WERI-Rb-1 (cell line): ENCODE data around the gene GRIP1.

Experiments used
- DNase-seq: peaks from one replicate; pipeline ENCODE4 v3.0.0-alpha.2; 2020
- H3K27ac ChIP-seq: fragments of 250-450 bp; sonication (Bioruptor Pico); 2 replicates; pipeline ENCODE4 v1.5.1; 2020; ENCODE audit warnings: mild to moderate bottlenecking, moderate library complexity
- H3K27me3 ChIP-seq: fragments of 250-450 bp; sonication (Bioruptor Pico); 2 replicates; pipeline ENCODE4 v1.5.1; 2021; ENCODE audit warnings: mild to moderate bottlenecking, low read depth, moderate library complexity; ENCODE audit not compliant: insufficient read depth, severe bottlenecking
- H3K36me3 ChIP-seq: fragments of 250-450 bp; sonication (Bioruptor Pico); 2 replicates; pipeline ENCODE4 v1.5.1; 2020; ENCODE audit warnings: mild to moderate bottlenecking, moderate library complexity
- H3K4me3 ChIP-seq: 2 replicates; pipeline ENCODE4 v1.5.1; 2011; ENCODE audit warnings: low read depth, mild to moderate bottlenecking, control low read depth, low read length
- H3K9me3 ChIP-seq: fragments of 250-450 bp; sonication (Bioruptor Pico); 2 replicates; pipeline ENCODE4 v1.5.1; 2021; ENCODE audit warnings: mild to moderate bottlenecking, moderate library complexity; ENCODE audit not compliant: severe bottlenecking
- TF ChIP-seq, protein P1 (sequence below): IDR thresholded peaks from 2 replicates; pipeline ENCODE4 v1.5.1; 2011; ENCODE audit warnings: low read depth, mild to moderate bottlenecking, control low read depth, inconsistent platforms, low read length

The GRIP1 gene

GRCh38 chr12:66514581-66514980 lies 164.3 kb downstream of the GRIP1 start:
- H3K36me3 ChIP-seq: peaks cover 3% of the 10 kb centered on the region; the same call in 1 of the 2 replicates
- no peak overlapping the region for H3K27ac ChIP-seq
- TF ChIP-seq, protein P1, sequence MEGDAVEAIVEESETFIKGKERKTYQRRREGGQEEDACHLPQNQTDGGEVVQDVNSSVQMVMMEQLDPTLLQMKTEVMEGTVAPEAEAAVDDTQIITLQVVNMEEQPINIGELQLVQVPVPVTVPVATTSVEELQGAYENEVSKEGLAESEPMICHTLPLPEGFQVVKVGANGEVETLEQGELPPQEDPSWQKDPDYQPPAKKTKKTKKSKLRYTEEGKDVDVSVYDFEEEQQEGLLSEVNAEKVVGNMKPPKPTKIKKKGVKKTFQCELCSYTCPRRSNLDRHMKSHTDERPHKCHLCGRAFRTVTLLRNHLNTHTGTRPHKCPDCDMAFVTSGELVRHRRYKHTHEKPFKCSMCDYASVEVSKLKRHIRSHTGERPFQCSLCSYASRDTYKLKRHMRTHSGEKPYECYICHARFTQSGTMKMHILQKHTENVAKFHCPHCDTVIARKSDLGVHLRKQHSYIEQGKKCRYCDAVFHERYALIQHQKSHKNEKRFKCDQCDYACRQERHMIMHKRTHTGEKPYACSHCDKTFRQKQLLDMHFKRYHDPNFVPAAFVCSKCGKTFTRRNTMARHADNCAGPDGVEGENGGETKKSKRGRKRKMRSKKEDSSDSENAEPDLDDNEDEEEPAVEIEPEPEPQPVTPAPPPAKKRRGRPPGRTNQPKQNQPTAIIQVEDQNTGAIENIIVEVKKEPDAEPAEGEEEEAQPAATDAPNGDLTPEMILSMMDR: no peak
- no peaks in the 10 kb centered on the region for H3K9me3 ChIP-seq
- DNase-seq: no peak
- H3K27me3 ChIP-seq: no peaks in the 10 kb centered on the region
- H3K4me3 ChIP-seq: no peak overlapping the region

GRCh38 chr12:66508025-66508424 lies 170.9 kb downstream of the GRIP1 start:
- Histone ChIP-seq H3K4me3 (no peak overlapping the region), H3K36me3 (no peaks in the 10 kb centered on the region), H3K27me3 (no peaks in the 10 kb centered on the region), H3K27ac (no peak overlapping the region), H3K9me3 (no peaks in the 10 kb centered on the region)
- TF ChIP-seq, protein P1: no peak
- no peak for DNase-seq

GRCh38 chr12:66503746-66504145 lies 175.1 kb downstream of the GRIP1 start:
- Histone ChIP-seq H3K4me3 (no peak overlapping the region), H3K9me3 (no peaks in the 10 kb centered on the region), H3K27me3 (no peaks in the 10 kb centered on the region), H3K27ac (no peak overlapping the region), H3K36me3 (no peaks in the 10 kb centered on the region)
- TF ChIP-seq, protein P1: no peak
- DNase-seq: no peak

GRCh38 chr12:66502911-66503310 lies 176.0 kb downstream of the GRIP1 start:
- no peak for DNase-seq
- no peak overlapping the region for H3K27ac ChIP-seq
- H3K4me3 ChIP-seq: no peak overlapping the region
- no peaks in the 10 kb centered on the region for H3K9me3 ChIP-seq
- H3K27me3 ChIP-seq: no peaks in the 10 kb centered on the region
- TF ChIP-seq, protein P1: no peak
- H3K36me3 ChIP-seq: no peaks in the 10 kb centered on the region

GRCh38 chr12:66500841-66501240 lies 178.0 kb downstream of the GRIP1 start:
- no peak overlapping the region for H3K27ac ChIP-seq
- H3K9me3 ChIP-seq: no peaks in the 10 kb centered on the region
- TF ChIP-seq, protein P1: no peak
- no peaks in the 10 kb centered on the region for H3K27me3 ChIP-seq
- DNase-seq: no peak
- H3K36me3 ChIP-seq: no peaks in the 10 kb centered on the region; the same call in 1 of the 2 replicates
- no peak overlapping the region for H3K4me3 ChIP-seq

- H3K36me3 ChIP-seq: no peaks in the 10 kb centered on the region; the same call in 1 of the 2 replicates
Measured at GRCh38 chr12:66500091-66500490, 178.8 kb downstream of the GRIP1 start.

More at GRCh38 chr12:66500091-66500490, 178.8 kb downstream of the GRIP1 start:
- no peak for DNase-seq
- Histone ChIP-seq H3K4me3 (no peak overlapping the region), H3K9me3 (no peaks in the 10 kb centered on the region), H3K27ac (no peak overlapping the region), H3K27me3 (no peaks in the 10 kb centered on the region)
- TF ChIP-seq, protein P1: no peak
